ENCODE results near the gene HSBP1L1. TPM values are rescaled to one million over a fixed set of nuclear protein-coding genes. Genes with fewer than 3 reads are reported as not detected.

Gene HSBP1L1
- total RNA-seq, 2 donors from 2014 or later = 51.8 to 59.6 TPM

- TF ChIP-seq CTCF (IDR thresholded peaks at IDR 0.05) = no peak
- no peak overlapping the region for H3K4me3 ChIP-seq
- intact Hi-C loops (cut with DNase I) = loop anchor here (10.0 kb wide), 2 partner anchors 91 to 201 kb away; partner anchors contain the start of gene RBFA
- peaks cover 29% of the 10 kb centered on the region for H3K4me1 ChIP-seq
- peak; percentile 59 for DNase-seq
- peak overlapping the region; percentile 63 for H3K27ac ChIP-seq
- H3K27me3 ChIP-seq = no peaks in the 10 kb centered on the region
- peaks cover 4% of the 10 kb centered on the region for H3K36me3 ChIP-seq
- H3K9me3 ChIP-seq = no peaks in the 10 kb centered on the region
- peak overlapping the region in 1 of 2 donors; percentile 59 for H3K9ac ChIP-seq (ENCODE audit: low read depth in 2 of 2, low read length in 2 of 2)
These were observed 20.2 kb upstream of the HSBP1L1 start for GRCh38 chr18:79944126-79944731.

GRCh38 chr18:79944746-79945117, 19.7 kb upstream of the HSBP1L1 start:
- intact Hi-C loops (cut with DNase I) = loop anchor here (10.0 kb wide), 2 partner anchors 90 to 200 kb away; partner anchors contain the start of gene RBFA
- peak; percentile 18 for DNase-seq

GRCh38 chr18:79945118-79946042, 19.1 kb upstream of the HSBP1L1 start:
- TF ChIP-seq CTCF (IDR thresholded peaks at IDR 0.05) = no peak
- DNase-seq = peak; percentile 19
- no peak overlapping the region for H3K27ac ChIP-seq
- H3K9ac ChIP-seq (ENCODE audit: low read depth in 2 of 2, low read length in 2 of 2) = peak overlapping the region in 1 of 2 donors; percentile 59
- no peaks in the 10 kb centered on the region for H3K27me3 ChIP-seq
- intact Hi-C loops (cut with DNase I) = loop anchor here (10.0 kb wide), 2 partner anchors 89 to 199 kb away; partner anchors contain the start of gene RBFA
- H3K4me1 ChIP-seq = peaks cover 31% of the 10 kb centered on the region
- H3K36me3 ChIP-seq = peaks cover 4% of the 10 kb centered on the region
- H3K4me3 ChIP-seq = no peak overlapping the region
- no peaks in the 10 kb centered on the region for H3K9me3 ChIP-seq

More at GRCh38 chr18:79944746-79945117, 19.7 kb upstream of the HSBP1L1 start:
- H3K9ac ChIP-seq (ENCODE audit: low read depth in 2 of 2, low read length in 2 of 2) = peak overlapping the region in 1 of 2 donors; percentile 59
- H3K36me3 ChIP-seq = peaks cover 4% of the 10 kb centered on the region
- H3K4me3 ChIP-seq = no peak overlapping the region
- H3K27ac ChIP-seq = no peak overlapping the region
- no peaks in the 10 kb centered on the region for H3K9me3 ChIP-seq
- H3K27me3 ChIP-seq = no peaks in the 10 kb centered on the region
- TF ChIP-seq CTCF (IDR thresholded peaks at IDR 0.05) = no peak
- peaks cover 30% of the 10 kb centered on the region for H3K4me1 ChIP-seq

GRCh38 chr18:79947054-79947755, 17.2 kb upstream of the HSBP1L1 start:
- intact Hi-C loops (cut with DNase I) = loop anchor here (10.0 kb wide), 2 partner anchors 88 to 198 kb away; partner anchors contain the start of gene RBFA
- Histone ChIP-seq H3K4me3 (no peak overlapping the region), H3K9me3 (no peaks in the 10 kb centered on the region), H3K36me3 (no peaks in the 10 kb centered on the region), H3K27me3 (no peaks in the 10 kb centered on the region), H3K4me1 (peaks cover 31% of the 10 kb centered on the region), H3K9ac (ENCODE audit: low read depth in 2 of 2, low read length in 2 of 2) (peak overlapping the region; percentile 13 to 24), H3K27ac (no peak overlapping the region)
- DNase-seq = peak; percentile 28
- no peak for TF ChIP-seq CTCF (IDR thresholded peaks at IDR 0.05)
